ENCODE measurements around the gene GPR17.

DNA sequence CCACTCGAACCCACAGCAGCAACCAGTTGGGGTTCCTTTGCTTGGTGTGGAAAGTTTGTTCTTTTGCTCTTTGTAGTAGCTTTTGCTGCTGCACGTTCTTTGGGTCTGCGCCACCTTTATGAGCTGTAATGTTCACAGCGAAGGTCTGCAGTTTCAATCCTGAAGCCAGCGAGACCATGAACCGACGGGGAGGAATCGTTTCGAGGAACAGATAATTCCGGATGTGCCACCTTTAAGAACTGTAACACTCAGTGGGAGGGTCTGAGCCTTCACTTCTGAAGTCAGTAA, 14.3 kb downstream of the GPR17 start:
- TF ChIP-seq, protein P1, sequence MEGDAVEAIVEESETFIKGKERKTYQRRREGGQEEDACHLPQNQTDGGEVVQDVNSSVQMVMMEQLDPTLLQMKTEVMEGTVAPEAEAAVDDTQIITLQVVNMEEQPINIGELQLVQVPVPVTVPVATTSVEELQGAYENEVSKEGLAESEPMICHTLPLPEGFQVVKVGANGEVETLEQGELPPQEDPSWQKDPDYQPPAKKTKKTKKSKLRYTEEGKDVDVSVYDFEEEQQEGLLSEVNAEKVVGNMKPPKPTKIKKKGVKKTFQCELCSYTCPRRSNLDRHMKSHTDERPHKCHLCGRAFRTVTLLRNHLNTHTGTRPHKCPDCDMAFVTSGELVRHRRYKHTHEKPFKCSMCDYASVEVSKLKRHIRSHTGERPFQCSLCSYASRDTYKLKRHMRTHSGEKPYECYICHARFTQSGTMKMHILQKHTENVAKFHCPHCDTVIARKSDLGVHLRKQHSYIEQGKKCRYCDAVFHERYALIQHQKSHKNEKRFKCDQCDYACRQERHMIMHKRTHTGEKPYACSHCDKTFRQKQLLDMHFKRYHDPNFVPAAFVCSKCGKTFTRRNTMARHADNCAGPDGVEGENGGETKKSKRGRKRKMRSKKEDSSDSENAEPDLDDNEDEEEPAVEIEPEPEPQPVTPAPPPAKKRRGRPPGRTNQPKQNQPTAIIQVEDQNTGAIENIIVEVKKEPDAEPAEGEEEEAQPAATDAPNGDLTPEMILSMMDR (IDR thresholded peaks at IDR 0.05), result no peak
- no peak for TF ChIP-seq POLR2A (IDR thresholded peaks at IDR 0.05)

Data from esophagus squamous epithelium (tissue), 4 donors.